Hepatocyte (in vitro differentiated cells): ENCODE results near the gene PACS1.

Experiments used
- EZH2 ChIP-seq: fragments of 200-600 bp; sonication (generic); IDR thresholded peaks from 2 replicates; pipeline ENCODE4 v1.6.1; 2016; ENCODE audit warnings: antibody characterized with exemption, mild to moderate bottlenecking, borderline replicate concordance
- EZH2phosphoT487 ChIP-seq: fragments of 200-600 bp; sonication (generic); IDR thresholded peaks from one replicate; pipeline ENCODE4 v1.6.1; 2018; ENCODE audit warnings: antibody characterized with exemption, mild to moderate bottlenecking, low read depth, moderate library complexity; ENCODE audit not compliant: unreplicated experiment, severe bottlenecking
- TF ChIP-seq, protein P1 (sequence below): fragments of 200-600 bp; sonication (generic); IDR thresholded peaks from 2 replicates; pipeline ENCODE4 v1.5.1; 2016; ENCODE audit warnings: antibody characterized with exemption, mild to moderate bottlenecking; ENCODE audit not compliant: poor library complexity

DNA sequence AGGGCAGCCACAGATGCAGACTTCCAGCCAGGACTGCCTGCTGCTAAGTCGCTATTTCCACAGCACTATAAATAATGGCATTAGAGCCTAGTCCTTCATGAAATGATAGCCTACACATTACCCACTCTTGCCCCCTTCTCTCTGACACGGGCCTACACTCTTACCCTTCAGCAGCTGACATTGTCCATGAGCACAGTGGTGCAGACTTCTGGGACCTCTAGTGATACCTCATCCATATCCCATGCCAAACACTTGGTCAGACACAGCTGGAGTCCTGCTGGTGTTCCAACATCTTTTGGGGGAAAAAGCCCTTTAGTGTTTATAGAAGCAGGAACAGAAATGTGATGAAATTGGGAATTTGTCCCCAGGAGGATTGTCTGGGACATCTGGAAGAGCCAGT, 155.0 kb downstream of the PACS1 start:
- TF ChIP-seq, protein P1, sequence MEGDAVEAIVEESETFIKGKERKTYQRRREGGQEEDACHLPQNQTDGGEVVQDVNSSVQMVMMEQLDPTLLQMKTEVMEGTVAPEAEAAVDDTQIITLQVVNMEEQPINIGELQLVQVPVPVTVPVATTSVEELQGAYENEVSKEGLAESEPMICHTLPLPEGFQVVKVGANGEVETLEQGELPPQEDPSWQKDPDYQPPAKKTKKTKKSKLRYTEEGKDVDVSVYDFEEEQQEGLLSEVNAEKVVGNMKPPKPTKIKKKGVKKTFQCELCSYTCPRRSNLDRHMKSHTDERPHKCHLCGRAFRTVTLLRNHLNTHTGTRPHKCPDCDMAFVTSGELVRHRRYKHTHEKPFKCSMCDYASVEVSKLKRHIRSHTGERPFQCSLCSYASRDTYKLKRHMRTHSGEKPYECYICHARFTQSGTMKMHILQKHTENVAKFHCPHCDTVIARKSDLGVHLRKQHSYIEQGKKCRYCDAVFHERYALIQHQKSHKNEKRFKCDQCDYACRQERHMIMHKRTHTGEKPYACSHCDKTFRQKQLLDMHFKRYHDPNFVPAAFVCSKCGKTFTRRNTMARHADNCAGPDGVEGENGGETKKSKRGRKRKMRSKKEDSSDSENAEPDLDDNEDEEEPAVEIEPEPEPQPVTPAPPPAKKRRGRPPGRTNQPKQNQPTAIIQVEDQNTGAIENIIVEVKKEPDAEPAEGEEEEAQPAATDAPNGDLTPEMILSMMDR, result no peak
- no peak for TF ChIP-seq EZH2
- no peak for TF ChIP-seq EZH2phosphoT487
